ENCODE measurements around the gene SLC2A4RG. TPM values are rescaled to one million over a fixed set of nuclear protein-coding genes. Genes with fewer than 3 reads are reported as not detected.

Gene SLC2A4RG
- total and polyA plus RNA-seq, 2 of the 4 experiments (the other 2 are of a cell fraction) = 5.0 to 50.3 TPM

GRCh38 chr20:63753381-63753780 lies 13.8 kb downstream of the SLC2A4RG start:
- WGBS, 2 experiments (ENCODE audit: extremely low coverage in 2 of 2, insufficient read length in 1 of 2) = 97% methylated on average over 6 of the region's 13 CpGs; no CpG with 5 or more reads in 1 of the 2 experiments

More at GRCh38 chr20:63753381-63753780, 13.8 kb downstream of the SLC2A4RG start:
- Histone ChIP-seq H2AK5ac (ENCODE audit: low read depth, low read length) (no peak overlapping the region), H3K4me2 (ENCODE audit: low read depth, low read length) (no peak overlapping the region), H3K27me3 (ENCODE audit: control insufficient read depth, insufficient read depth, low read length) (no peaks in the 10 kb centered on the region), H4K5ac (ENCODE audit: low read depth, low read length) (no peak overlapping the region), H2AFZ (replicated peaks; ENCODE audit: low read length, poor library complexity) (no peak overlapping the region), H3K9ac (ENCODE audit: low read depth, low read length) (no peak overlapping the region), H2BK20ac (ENCODE audit: low read depth, low read length) (no peak overlapping the region), H4K20me1 (ENCODE audit: insufficient read depth, low read length) (no peaks in the 10 kb centered on the region; the same call in 1 of the 2 replicates), H2BK120ac (ENCODE audit: low read depth, low read length) (no peak overlapping the region), H3K9me1 (ENCODE audit: insufficient read depth, low read length) (0 out of 2 replicates have a peak, but pooled peaks cover 4% of the 10 kb centered on the region), H4K8ac (ENCODE audit: low read depth in 2 of 2, low read length in 2 of 2) (no peak overlapping the region), H3K27ac (ENCODE audit: insufficient read depth, low read length) (no peak overlapping the region), H3K9me3 (ENCODE audit: control insufficient read depth, insufficient read depth, low read length) (no peaks in the 10 kb centered on the region), H3K4me1 (ENCODE audit: control insufficient read depth, insufficient read depth, low read length) (no peaks in the 10 kb centered on the region), H3K56ac (ENCODE audit: extremely low read depth, insufficient read depth, low read length) (no peak overlapping the region), H3K18ac (ENCODE audit: low read depth, low read length) (no peak overlapping the region), H3K14ac (replicated peaks; ENCODE audit: low read depth, low read length) (no peak overlapping the region), H3K4ac (ENCODE audit: low read depth, low read length) (no peak overlapping the region), H2BK15ac (ENCODE audit: low read depth, low read length) (no peak overlapping the region), H2BK5ac (ENCODE audit: low read depth, low read length, poor library complexity, severe bottlenecking) (no peak overlapping the region), H4K91ac (ENCODE audit: insufficient read depth, low read depth, low read length) (no peak overlapping the region), H3K36me3 (ENCODE audit: control insufficient read depth, insufficient read depth, low read length) (peaks cover 5% of the 10 kb centered on the region; the same call in 1 of the 2 replicates), H3K4me3 (ENCODE audit: insufficient read depth, low read depth, low read length) (no peak overlapping the region), H3K79me1 (ENCODE audit: low read depth in 1 of 2, low read length in 2 of 2) (peaks cover 0 to 7% of the 10 kb centered on the region in 2 experiments; a peak in 1 of 4 replicates), H2AK9ac (replicated peaks; ENCODE audit: low read depth, low read length, poor library complexity) (no peak overlapping the region), H3K23ac (ENCODE audit: low read depth, low read length) (no peak overlapping the region)
- ChIA-PET CTCF (no interaction called here), POLR2A (ENCODE audit: unreplicated experiment) (interaction anchor here (0.5 kb wide), 1 partner anchor 125 kb away, joined by 3 read pairs; no protein-coding TSS in a partner anchor)
- in situ Hi-C loops (cut with MboI; ENCODE audit: low sequenced_read_pairs) (no loop called here), intact Hi-C loops (cut with micrococcal nuclease) (no loop called here), dilution Hi-C loops (cut with HindIII; ENCODE audit: low sequenced_read_pairs, unreplicated experiment) (no loop called here)
- ATAC-seq (ENCODE audit: low read depth) (no peak), DNase-seq (no peak)
- TF ChIP-seq BHLHE40 (IDR thresholded peaks at IDR 0.05; ENCODE audit: low read depth, low read length) = no peak
- TF ChIP-seq CTCF (conservative IDR thresholded peaks at IDR 0.05; ENCODE audit: low read depth, low read length) = no peak
- TF ChIP-seq RCOR1 (IDR thresholded peaks at IDR 0.05; ENCODE audit: insufficient replicate concordance, low read length) = no peak
- TF ChIP-seq SMC3 (IDR thresholded peaks at IDR 0.05; ENCODE audit: low read depth, low read length) = no peak
- TF ChIP-seq MXI1 (IDR thresholded peaks at IDR 0.05; ENCODE audit: borderline replicate concordance, low read depth, low read length) = no peak
- no peak for TF ChIP-seq FOS (IDR thresholded peaks at IDR 0.05; ENCODE audit: low read depth, low read length)
- no TSS peak for BruUV-seq (replicated peaks)

Data from IMR-90 (cell line).